T-cell (primary cell): Measurements from ENCODE around the gene SMOC1. TPM values are rescaled to one million over a fixed set of nuclear protein-coding genes. Genes with fewer than 3 reads are reported as not detected.
A peak's percentile ranks its signal among the peaks of the same experiment; 100 is the strongest.

ENCODE experiments used
- ATAC-seq, 4 experiments: fragments of 200-7000 bp in 3 of 4; fragments of 150-1000 bp in 1 of 4; cut with Tn5 transposase; replicated peaks in 1 of 4; 1 replicate in 3 of 4; 2 replicates in 1 of 4; pipeline ENCODE4 v1.10.0; 2021; ENCODE audit warnings: moderate library complexity in 3 of 4, mild to moderate bottlenecking in 2 of 4, moderate number of reproducible peaks in 1 of 4
- CTCF ChIA-PET, 2 donors: fragments of 300-600 bp; sonication (Branson Sonifier 250); formaldehyde crosslinking; loops; one replicate each; lab custom pipeline; 2022; ENCODE audit warnings: antibody characterized with exemption in 2 of 2; lab: Charles Lee
- POLR2A ChIA-PET, 2 donors: fragments of 300-600 bp; sonication (Branson Sonifier 250); formaldehyde crosslinking; loops; one replicate each; lab custom pipeline; 2022; ENCODE audit warnings: antibody characterized with exemption in 2 of 2; lab: Charles Lee
- DNase-seq, 35 experiments: peaks; one replicate each; pipeline versions ENCODE4 v3.0.0 to v3.0.0-alpha.2; 2013 to 2023
- H3K27ac ChIP-seq: one replicate; pipeline ENCODE4 v1.5.1; 2013; ENCODE audit warnings: low read length
- H3K27me3 ChIP-seq, 2 experiments: replicated peaks in 1 of 2; 1 replicate in 1 of 2; 2 replicates in 1 of 2; pipeline versions ENCODE4 v1.6.1 to v1.7.0; 2013; ENCODE audit warnings: low read length in 1 of 2, mixed read lengths in 1 of 2; ENCODE audit not compliant: control insufficient read depth in 2 of 2, insufficient read depth in 2 of 2; ENCODE audit errors: extremely low read depth in 1 of 2
- H3K36me3 ChIP-seq, 2 donors: 1 replicate in 1 of 2; 2 replicates in 1 of 2; pipeline versions ENCODE4 v1.6.1 to v1.7.0; 2013; ENCODE audit warnings: low read length in 1 of 2; ENCODE audit not compliant: control insufficient read depth in 2 of 2, insufficient read depth in 1 of 2; ENCODE audit errors: extremely low read depth in 1 of 2
- H3K4me1 ChIP-seq, 2 experiments: 1 replicate in 1 of 2; 2 replicates in 1 of 2; pipeline versions ENCODE4 v1.6.1 to v1.7.0; 2013; ENCODE audit warnings: low read length in 2 of 2, mixed read lengths in 1 of 2; ENCODE audit not compliant: insufficient read depth in 2 of 2, control insufficient read depth in 1 of 2; ENCODE audit errors: extremely low read depth in 1 of 2
- H3K4me3 ChIP-seq, 2 donors: 1 replicate in 1 of 2; 2 replicates in 1 of 2; pipeline versions ENCODE4 v1.5.1 to v1.7.0; 2013; ENCODE audit warnings: mild to moderate bottlenecking in 2 of 2, low read length in 1 of 2, moderate library complexity in 1 of 2; ENCODE audit not compliant: control insufficient read depth in 1 of 2; ENCODE audit errors: extremely low read depth in 1 of 2
- H3K9me3 ChIP-seq: 2 replicates; pipeline ENCODE4 v1.7.0; 2013
- H3K27ac Mint-ChIP-seq, 2 donors: one replicate each; pipeline ENCODE4 v1.8.0; 2020 to 2021; ENCODE audit warnings: mild to moderate bottlenecking in 2 of 2, mixed read lengths in 2 of 2
- H3K27me3 Mint-ChIP-seq, 2 donors: one replicate each; pipeline ENCODE4 v1.8.0; 2021 to 2022; ENCODE audit warnings: mixed read lengths in 2 of 2
- H3K36me3 Mint-ChIP-seq: one replicate; pipeline ENCODE4 v1.8.0; 2021; ENCODE audit warnings: mixed read lengths
- H3K4me1 Mint-ChIP-seq, 3 donors: one replicate each; pipeline ENCODE4 v1.8.0; 2020 to 2022; ENCODE audit warnings: mixed read lengths in 3 of 3, mild to moderate bottlenecking in 1 of 3
- H3K4me3 Mint-ChIP-seq, 3 donors: one replicate each; pipeline ENCODE4 v1.8.0; 2020 to 2022; ENCODE audit warnings: mild to moderate bottlenecking in 3 of 3, mixed read lengths in 3 of 3, moderate library complexity in 3 of 3
- H3K9me3 Mint-ChIP-seq, 3 donors: one replicate each; pipeline ENCODE4 v1.8.0; 2020 to 2022; ENCODE audit warnings: mixed read lengths in 3 of 3
- WGBS: methylation state at CpG from one replicate; pipeline ENCODE4 v1.1.5; 2013; ENCODE audit warnings: missing lambda C conversion rate; ENCODE audit not compliant: insufficient coverage; 5-methylcytosine and 5-hydroxymethylcytosine counted together
- total RNA-seq, 35 experiments: library from RNA in 6 of 35; stranded (reverse) in 6 of 35; fragments of 120-200 nt in 1 of 35; gene quantifications; one replicate each; pipeline versions ENCODE4 v1.2.1 to v1.2.4 and lab custom pipeline; 2013 to 2026

The SMOC1 gene
- total RNA-seq (not detected), total RNA-seq (lab: John Stamatoyannopoulos, UW) (0 to 0.20 (median 0) reads per million in 29 experiments)
- total RNA-seq (2013) = not detected

DNA sequence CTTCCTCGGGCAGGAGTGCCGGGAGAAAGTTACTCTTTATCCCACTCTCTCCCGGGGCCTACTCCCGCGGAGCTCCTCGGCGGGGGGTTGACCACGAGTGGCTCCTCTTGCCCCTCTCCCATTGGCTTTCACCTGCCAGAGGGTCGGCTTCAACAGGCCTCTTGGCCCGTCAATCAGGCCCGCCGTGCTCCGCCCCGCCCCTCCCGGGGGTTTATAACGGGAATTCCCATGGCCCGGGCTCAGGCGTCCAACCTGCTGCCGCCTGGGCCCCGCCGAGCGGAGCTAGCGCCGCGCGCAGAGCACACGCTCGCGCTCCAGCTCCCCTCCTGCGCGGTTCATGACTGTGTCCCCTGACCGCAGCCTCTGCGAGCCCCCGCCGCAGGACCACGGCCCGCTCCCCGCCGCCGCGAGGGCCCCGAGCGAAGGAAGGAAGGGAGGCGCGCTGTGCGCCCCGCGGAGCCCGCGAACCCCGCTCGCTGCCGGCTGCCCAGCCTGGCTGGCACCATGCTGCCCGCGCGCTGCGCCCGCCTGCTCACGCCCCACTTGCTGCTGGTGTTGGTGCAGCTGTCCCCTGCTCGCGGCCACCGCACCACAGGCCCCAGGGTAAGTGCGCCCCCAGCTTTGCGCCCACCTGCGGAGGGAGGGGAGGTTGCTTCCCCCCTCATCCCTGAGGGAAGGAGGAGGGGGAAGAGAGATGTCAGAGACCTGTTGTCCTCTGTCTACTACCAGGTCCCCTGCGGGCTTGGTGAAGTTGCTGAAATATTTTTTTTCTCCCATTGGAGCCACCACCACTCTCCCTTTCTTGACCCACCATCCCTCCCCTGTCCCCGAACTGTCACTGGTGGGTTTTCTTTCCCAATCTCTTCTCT is at the start of gene SMOC1:
Gene SMOC1 (plus strand): TSS at position 242 of the 869 bp plus-strand sequence. CDS start 263 bp downstream, at position 505.
- Mint-ChIP-seq H3K4me3 (peak within 1 kb of the TSS in 1 of 3 donors; percentile 37), H3K36me3 (no peaks in the 10 kb centered on the region), H3K27me3 (peaks cover 50 to 52% of the 10 kb centered on the region in 2 donors), H3K4me1 (peaks cover 0 to 3% (median 2%) of the 10 kb centered on the region in 3 donors), H3K27ac (no peak within 1 kb of the TSS), H3K9me3 (no peaks in the 10 kb centered on the region)
- peaks cover 11 to 43% of the 10 kb centered on the region in 2 experiments for H3K27me3 ChIP-seq
- POLR2A ChIA-PET = no interaction called here
- no peak within 1 kb of the TSS for H3K27ac ChIP-seq
- no peaks in the 10 kb centered on the region for H3K4me1 ChIP-seq
- WGBS = 3% methylated on average over 58 of the region's 67 CpGs
- no peaks in the 10 kb centered on the region for H3K9me3 ChIP-seq
- H3K36me3 ChIP-seq = no peaks in the 10 kb centered on the region
- no peak within 1 kb of the TSS for H3K4me3 ChIP-seq
- DNase-seq (no peak), ATAC-seq (no peak)
- CTCF ChIA-PET = no interaction called here

DNA sequence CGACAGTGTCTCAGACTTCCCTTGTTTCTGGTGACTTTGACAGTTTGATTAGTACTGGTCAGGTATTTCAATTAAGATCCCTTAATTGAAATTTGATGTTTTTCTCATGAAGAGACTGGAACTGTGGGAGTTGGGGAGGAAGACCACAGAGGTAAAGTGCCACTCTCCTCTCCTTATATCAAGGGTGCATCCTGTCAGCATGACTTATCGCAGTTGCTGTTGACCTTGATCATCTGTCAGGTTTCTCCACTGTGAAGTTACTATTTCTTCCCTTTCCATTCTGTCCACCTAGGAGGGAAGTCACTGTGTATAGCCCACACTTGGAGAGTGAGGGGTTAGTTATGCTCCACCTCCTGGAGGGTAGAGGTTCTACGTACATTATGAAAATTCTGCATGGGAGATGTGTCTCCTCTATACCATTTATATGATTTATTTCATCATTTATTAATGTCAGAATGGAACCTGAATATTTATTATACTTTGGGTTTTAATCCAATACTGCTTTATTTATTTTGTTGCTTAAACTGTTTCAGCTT is 40.3 kb upstream of the SMOC1 start:
- WGBS = no CpG with 5 or more reads among the region's 3 CpGs
- POLR2A ChIA-PET = no interaction called here
- Mint-ChIP-seq H3K9me3 (no peaks in the 10 kb centered on the region), H3K27me3 (peaks cover 8 to 10% of the 10 kb centered on the region in 2 donors), H3K4me1 (no peaks in the 10 kb centered on the region), H3K36me3 (no peaks in the 10 kb centered on the region), H3K27ac (no peak overlapping the region), H3K4me3 (no peak overlapping the region)
- ATAC-seq (no peak), DNase-seq (no peak)
- no peaks in the 10 kb centered on the region for H3K9me3 ChIP-seq
- CTCF ChIA-PET = no interaction called here
- no peaks in the 10 kb centered on the region for H3K4me1 ChIP-seq
- H3K4me3 ChIP-seq = no peak overlapping the region
- H3K27ac ChIP-seq = no peak overlapping the region
- no peaks in the 10 kb centered on the region for H3K36me3 ChIP-seq
- H3K27me3 ChIP-seq = peaks cover 0 to 25% of the 10 kb centered on the region in 2 experiments

DNA sequence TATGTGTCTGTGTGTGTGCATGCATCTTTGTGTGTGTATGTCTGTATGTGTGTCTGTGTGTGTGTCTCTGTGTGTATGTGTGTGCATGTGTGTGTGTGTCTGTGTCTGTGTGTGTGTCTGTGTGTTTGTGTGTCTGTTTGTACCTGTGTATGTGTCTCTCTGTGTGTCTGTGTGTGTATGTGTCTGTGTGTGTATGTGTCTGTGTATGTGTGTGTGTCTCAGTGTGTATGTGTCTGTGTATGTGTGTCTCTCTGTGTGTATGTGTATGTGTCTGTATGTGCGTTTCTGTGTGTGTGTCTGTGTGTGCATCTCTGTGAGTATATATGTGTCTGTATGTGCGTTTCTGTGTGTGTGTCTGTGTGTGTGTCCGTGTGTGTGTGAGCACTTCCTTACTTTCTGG is 39.6 kb upstream of the SMOC1 start:
- CTCF ChIA-PET = no interaction called here
- Histone ChIP-seq H3K9me3 (no peaks in the 10 kb centered on the region), H3K27ac (no peak overlapping the region), H3K36me3 (no peaks in the 10 kb centered on the region), H3K4me1 (no peaks in the 10 kb centered on the region), H3K27me3 (peaks cover 0 to 31% of the 10 kb centered on the region in 2 experiments), H3K4me3 (no peak overlapping the region)
- H3K36me3 Mint-ChIP-seq = no peaks in the 10 kb centered on the region
- 57% methylated on average over 1 of the region's 3 CpGs for WGBS
- no peak overlapping the region for H3K4me3 Mint-ChIP-seq
- POLR2A ChIA-PET = no interaction called here
- H3K4me1 Mint-ChIP-seq = no peaks in the 10 kb centered on the region
- no peak for ATAC-seq
- no peak overlapping the region for H3K27ac Mint-ChIP-seq
- H3K27me3 Mint-ChIP-seq = peaks cover 10% of the 10 kb centered on the region in 2 donors
- no peak for DNase-seq
- no peaks in the 10 kb centered on the region for H3K9me3 Mint-ChIP-seq

- Histone ChIP-seq H3K36me3 (no peaks in the 10 kb centered on the region), H3K4me3 (no peak overlapping the region), H3K9me3 (no peaks in the 10 kb centered on the region), H3K4me1 (no peaks in the 10 kb centered on the region), H3K27me3 (peaks cover 0 to 34% of the 10 kb centered on the region in 2 experiments), H3K27ac (no peak overlapping the region)
- no peaks in the 10 kb centered on the region for H3K9me3 Mint-ChIP-seq
- H3K4me3 Mint-ChIP-seq = no peak overlapping the region
- no peaks in the 10 kb centered on the region for H3K36me3 Mint-ChIP-seq
- WGBS = 37% methylated on average over 5 of the region's 5 CpGs
- ATAC-seq (no peak), DNase-seq (no peak)
- peaks cover 6 to 11% of the 10 kb centered on the region in 2 donors for H3K27me3 Mint-ChIP-seq
- H3K4me1 Mint-ChIP-seq = no peaks in the 10 kb centered on the region
- no peak overlapping the region for H3K27ac Mint-ChIP-seq
- ChIA-PET CTCF (no interaction called here), POLR2A (no interaction called here)
These were observed 37.6 kb upstream of the SMOC1 start for GRCh38 chr14:69841656-69842055.

- H3K4me1 ChIP-seq = no peaks in the 10 kb centered on the region
- no peaks in the 10 kb centered on the region for H3K9me3 Mint-ChIP-seq
- ATAC-seq (no peak), DNase-seq (no peak)
- no peaks in the 10 kb centered on the region for H3K4me1 Mint-ChIP-seq
- no peak overlapping the region for H3K4me3 Mint-ChIP-seq
- H3K27ac ChIP-seq = no peak overlapping the region
- H3K27me3 Mint-ChIP-seq = peaks cover 11 to 13% of the 10 kb centered on the region in 2 donors
- ChIA-PET POLR2A (no interaction called here), CTCF (no interaction called here)
- H3K9me3 ChIP-seq = no peaks in the 10 kb centered on the region
- peaks cover 0 to 32% of the 10 kb centered on the region in 2 experiments for H3K27me3 ChIP-seq
- no peaks in the 10 kb centered on the region for H3K36me3 Mint-ChIP-seq
- H3K4me3 ChIP-seq = no peak overlapping the region
- WGBS = 71% methylated on average over 6 of the region's 13 CpGs
- H3K27ac Mint-ChIP-seq = no peak overlapping the region
- H3K36me3 ChIP-seq = no peaks in the 10 kb centered on the region
These were observed 36.4 kb upstream of the SMOC1 start for GRCh38 chr14:69842686-69843420.

GRCh38 chr14:69844171-69844570 is 35.0 kb upstream of the SMOC1 start:
- Mint-ChIP-seq H3K4me3 (no peak overlapping the region), H3K9me3 (no peaks in the 10 kb centered on the region), H3K27ac (no peak overlapping the region), H3K27me3 (peaks cover 16 to 17% of the 10 kb centered on the region in 2 donors), H3K36me3 (no peaks in the 10 kb centered on the region), H3K4me1 (no peaks in the 10 kb centered on the region)
- CTCF ChIA-PET = no interaction called here
- Histone ChIP-seq H3K36me3 (no peaks in the 10 kb centered on the region), H3K4me1 (no peaks in the 10 kb centered on the region), H3K27ac (no peak overlapping the region), H3K9me3 (no peaks in the 10 kb centered on the region), H3K4me3 (no peak overlapping the region), H3K27me3 (peaks cover 0 to 41% of the 10 kb centered on the region in 2 experiments)
- ATAC-seq = no peak
- DNase-seq = no peak
- POLR2A ChIA-PET = no interaction called here
- 86% methylated on average over 2 of the region's 2 CpGs for WGBS
